Measurements from ENCODE around the gene PPIL4.

Gene PPIL4

DNA sequence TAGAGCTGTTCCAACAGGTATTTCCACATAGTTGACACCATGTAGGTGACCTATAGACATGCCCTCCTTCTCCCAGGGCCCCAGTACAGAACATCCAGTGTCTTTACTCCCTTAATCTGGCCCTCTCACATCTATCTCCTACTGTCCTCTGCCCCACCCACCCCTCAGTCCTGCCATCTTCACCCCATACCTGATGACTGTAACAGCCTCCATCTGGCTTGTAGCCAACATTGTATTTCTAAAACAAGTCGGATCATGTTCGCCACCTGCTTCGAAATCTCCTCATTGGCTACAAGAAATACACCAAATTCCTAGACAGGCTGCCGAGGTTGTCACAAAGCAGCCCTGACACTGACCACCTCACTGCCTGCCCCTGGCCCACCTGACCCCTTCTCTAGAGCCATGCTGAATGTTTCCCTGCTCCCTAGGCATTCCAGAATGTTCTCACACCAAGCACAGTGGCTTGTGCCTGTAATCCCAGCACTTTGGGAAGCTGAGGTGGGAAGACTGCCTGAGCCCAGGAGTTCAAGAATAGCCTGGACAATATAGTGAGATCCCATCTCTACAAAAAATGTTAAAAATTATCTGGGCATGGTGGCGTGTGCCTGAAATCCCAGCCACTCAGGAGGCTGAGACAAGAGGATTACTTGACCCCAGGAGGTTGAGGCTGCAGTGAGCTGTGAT is 67.1 kb downstream of the PPIL4 start:
- H3K36me3 ChIP-seq (ENCODE audit: insufficient read depth, low read depth, low read length): no peaks in the 10 kb centered on the region
- H3K4me1 ChIP-seq (ENCODE audit: insufficient read depth, low read length): no peaks in the 10 kb centered on the region
- no peak overlapping the region for H3K27ac ChIP-seq (ENCODE audit: low read length)
- no peaks in the 10 kb centered on the region for H3K9me3 ChIP-seq (ENCODE audit: insufficient read depth, low read depth, low read length)
- H3K27me3 ChIP-seq (ENCODE audit: insufficient read depth, low read length): no peaks in the 10 kb centered on the region
- no peak overlapping the region for H3K4me3 ChIP-seq (ENCODE audit: low read length)
- no peak overlapping the region for H3K9ac ChIP-seq (ENCODE audit: low read depth, low read length)

DNA sequence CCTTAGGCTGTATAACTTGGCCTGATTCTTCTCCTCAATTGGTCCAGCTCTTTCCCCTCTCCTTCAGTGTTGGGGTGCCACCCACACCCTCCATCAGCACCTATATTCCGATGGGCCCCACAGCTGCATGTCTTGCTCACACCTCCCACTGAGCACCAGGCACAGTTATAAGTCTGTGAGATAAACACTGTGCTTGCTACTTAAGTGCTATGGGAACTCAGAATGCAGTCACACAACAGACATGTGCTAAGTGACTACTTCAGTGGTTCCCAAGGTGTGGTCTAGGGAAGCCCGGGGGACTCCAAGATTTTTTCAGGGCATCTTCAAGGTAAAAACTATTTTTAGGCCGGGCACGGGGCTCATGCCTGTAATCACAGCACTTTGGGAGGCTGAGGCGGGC is 68.3 kb downstream of the PPIL4 start:
- H3K27ac ChIP-seq (ENCODE audit: low read length): no peak overlapping the region
- H3K4me1 ChIP-seq (ENCODE audit: insufficient read depth, low read length): no peaks in the 10 kb centered on the region; the same call in 1 of the 2 replicates
- no peak overlapping the region for H3K4me3 ChIP-seq (ENCODE audit: low read length)
- no peaks in the 10 kb centered on the region for H3K9me3 ChIP-seq (ENCODE audit: insufficient read depth, low read depth, low read length)
- no peaks in the 10 kb centered on the region for H3K36me3 ChIP-seq (ENCODE audit: insufficient read depth, low read depth, low read length)
- H3K9ac ChIP-seq (ENCODE audit: low read depth, low read length): no peak overlapping the region
- no peaks in the 10 kb centered on the region for H3K27me3 ChIP-seq (ENCODE audit: insufficient read depth, low read length)

DNA sequence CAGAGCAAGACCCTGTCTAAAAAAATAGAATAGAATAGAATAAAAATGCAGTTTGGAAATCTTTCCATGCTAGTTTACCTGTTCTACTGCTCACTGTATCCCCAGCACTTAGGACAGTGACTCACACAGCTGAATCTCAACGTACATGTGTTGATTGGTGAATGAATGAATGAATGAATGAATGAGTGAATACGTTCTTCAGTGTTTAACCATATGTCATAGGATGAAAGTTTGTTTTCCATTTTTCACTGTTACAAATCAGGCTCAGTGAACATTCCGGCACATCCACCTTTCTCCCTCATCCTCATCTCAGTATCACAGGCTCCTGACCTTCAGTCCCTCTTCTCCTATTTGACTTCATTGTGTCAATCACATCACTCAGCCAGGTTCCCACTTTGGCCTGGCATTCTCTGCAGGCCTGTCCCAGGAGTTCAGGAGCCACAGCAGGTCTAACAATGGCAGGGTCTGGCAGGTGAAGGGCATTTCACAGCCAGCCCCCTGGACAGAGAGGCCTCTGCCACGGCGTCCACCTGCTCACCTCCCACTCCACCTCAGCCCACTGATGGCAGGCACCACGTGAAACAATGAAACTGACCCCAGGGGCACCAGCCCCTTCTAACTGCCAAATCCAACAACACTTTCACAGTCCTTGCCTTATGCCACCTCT is 68.9 kb downstream of the PPIL4 start:
- H3K4me1 ChIP-seq (ENCODE audit: insufficient read depth, low read length): no peaks in the 10 kb centered on the region; the same call in 1 of the 2 replicates
- H3K27ac ChIP-seq (ENCODE audit: low read length): no peak overlapping the region
- no peak overlapping the region for H3K4me3 ChIP-seq (ENCODE audit: low read length)
- no peak overlapping the region for H3K9ac ChIP-seq (ENCODE audit: low read depth, low read length)
- no peaks in the 10 kb centered on the region for H3K9me3 ChIP-seq (ENCODE audit: insufficient read depth, low read depth, low read length)
- H3K27me3 ChIP-seq (ENCODE audit: insufficient read depth, low read length): no peaks in the 10 kb centered on the region
- no peaks in the 10 kb centered on the region for H3K36me3 ChIP-seq (ENCODE audit: insufficient read depth, low read depth, low read length)

DNA sequence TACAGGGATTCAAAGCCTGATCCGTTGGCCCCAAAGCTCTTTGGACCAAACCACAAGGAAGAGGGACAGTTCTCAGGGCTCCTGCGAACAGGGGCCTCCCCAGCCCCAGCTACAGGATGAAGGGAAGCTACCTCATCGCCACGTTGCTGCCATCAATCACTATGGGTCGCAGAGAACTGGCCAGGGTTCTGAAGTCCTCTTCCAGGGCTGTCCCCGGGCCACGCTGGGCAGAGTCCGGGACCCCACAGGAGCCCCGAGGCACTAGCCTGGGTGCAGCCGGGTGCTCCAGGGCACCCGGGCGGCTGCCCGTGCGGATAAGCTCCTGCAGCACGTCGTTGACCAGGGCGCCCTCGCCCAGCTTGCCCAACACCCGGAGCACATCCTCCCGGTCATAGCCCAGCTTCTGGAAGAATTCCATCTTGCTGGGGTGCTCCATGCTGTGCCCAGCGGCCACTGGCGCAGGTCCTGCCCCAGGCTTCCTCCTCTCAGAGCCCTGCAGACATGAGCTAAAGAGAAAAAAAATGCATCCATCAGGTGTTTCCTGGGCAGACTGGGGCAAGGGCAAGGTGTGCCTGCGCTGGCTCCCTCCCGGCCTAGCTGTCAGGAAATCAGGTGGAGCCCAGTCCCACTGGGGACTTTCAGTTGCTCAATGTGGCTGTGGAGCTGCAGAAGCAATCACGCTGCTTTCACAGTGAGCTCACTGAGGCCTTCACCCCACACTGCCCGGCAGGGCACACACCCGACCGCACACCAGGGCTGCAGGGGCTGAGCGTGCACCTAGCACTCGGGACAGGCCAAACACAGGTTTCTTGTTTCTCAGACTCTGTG is 71.5 kb downstream of the PPIL4 start:
- H3K27ac ChIP-seq (ENCODE audit: low read length): no peak overlapping the region
- H3K27me3 ChIP-seq (ENCODE audit: insufficient read depth, low read length): no peaks in the 10 kb centered on the region
- no peaks in the 10 kb centered on the region for H3K36me3 ChIP-seq (ENCODE audit: insufficient read depth, low read depth, low read length)
- H3K9me3 ChIP-seq (ENCODE audit: insufficient read depth, low read depth, low read length): no peaks in the 10 kb centered on the region
- no peak overlapping the region for H3K4me3 ChIP-seq (ENCODE audit: low read length)
- H3K4me1 ChIP-seq (ENCODE audit: insufficient read depth, low read length): no peaks in the 10 kb centered on the region; the same call in 1 of the 2 replicates
- no peak overlapping the region for H3K9ac ChIP-seq (ENCODE audit: low read depth, low read length)

DNA sequence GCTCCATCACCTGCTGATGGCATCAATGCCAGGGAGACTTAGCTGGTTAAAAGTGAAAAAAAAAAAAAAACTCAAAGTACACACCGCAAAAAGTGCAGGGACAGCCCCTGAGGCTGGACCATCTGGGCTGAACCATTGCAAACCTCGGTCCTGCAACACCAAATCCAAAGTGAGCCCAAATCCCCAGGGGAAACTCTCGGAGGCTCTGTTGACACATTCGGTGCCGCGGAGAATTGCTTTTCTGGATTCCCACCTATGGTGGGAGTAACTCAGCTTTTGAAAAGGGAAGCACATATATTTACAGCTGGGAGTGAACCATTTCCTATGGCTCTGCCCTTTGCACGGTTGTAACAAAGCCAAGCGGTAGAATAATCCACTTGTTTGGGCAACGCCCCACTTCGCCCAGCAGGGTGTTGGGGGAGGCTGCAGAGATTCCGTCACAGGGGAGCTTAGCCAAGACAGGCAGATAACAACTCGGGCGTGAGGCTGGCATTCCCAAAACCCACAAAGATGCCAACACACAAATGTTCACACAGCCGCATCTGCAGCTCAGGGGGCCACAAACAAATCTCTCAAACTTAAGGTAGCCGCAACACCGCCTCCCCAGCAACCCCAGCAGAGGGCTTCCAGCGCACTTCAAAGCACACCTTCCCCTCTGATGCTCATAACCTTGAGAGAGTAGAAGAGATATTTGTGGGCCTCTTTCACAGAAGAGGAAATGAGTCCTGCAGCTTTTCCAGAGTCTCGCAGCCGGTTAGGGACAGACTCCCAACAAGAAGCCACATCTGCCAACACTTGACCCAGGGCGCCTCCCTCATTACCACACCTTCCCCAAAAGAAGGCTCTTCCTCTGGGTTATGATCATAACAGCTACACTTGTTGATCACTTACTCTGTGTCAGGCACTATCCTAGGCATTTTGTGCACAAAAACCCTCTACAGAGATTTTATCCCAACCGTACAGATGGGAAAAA is 72.5 kb downstream of the PPIL4 start:
- H3K36me3 ChIP-seq (ENCODE audit: insufficient read depth, low read depth, low read length): no peaks in the 10 kb centered on the region
- H3K27me3 ChIP-seq (ENCODE audit: insufficient read depth, low read length): no peaks in the 10 kb centered on the region
- H3K4me1 ChIP-seq (ENCODE audit: insufficient read depth, low read length): no peaks in the 10 kb centered on the region; the same call in 1 of the 2 replicates
- no peaks in the 10 kb centered on the region for H3K9me3 ChIP-seq (ENCODE audit: insufficient read depth, low read depth, low read length)
- H3K27ac ChIP-seq (ENCODE audit: low read length): no peak overlapping the region
- no peak overlapping the region for H3K9ac ChIP-seq (ENCODE audit: low read depth, low read length)
- H3K4me3 ChIP-seq (ENCODE audit: low read length): no peak overlapping the region

DNA sequence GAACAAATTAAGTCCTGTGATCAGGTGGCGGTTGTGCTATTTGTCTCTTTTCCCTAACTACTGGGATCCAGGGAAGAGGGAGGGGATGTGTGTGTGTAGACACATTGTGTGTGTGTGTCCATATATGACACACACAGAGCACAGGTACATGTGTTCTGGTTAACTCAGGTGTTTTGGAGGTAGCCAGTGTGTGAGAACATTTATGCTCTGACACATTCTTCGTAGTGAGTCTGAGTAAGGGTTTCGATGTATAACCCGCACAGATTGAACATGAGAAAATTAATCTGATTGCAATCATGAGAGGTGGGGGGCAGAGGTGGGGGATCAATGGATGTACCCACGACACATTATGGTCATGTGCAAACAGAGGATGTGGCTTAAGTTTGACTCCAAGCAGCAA is 73.6 kb downstream of the PPIL4 start:
- Histone ChIP-seq H3K36me3 (ENCODE audit: insufficient read depth, low read depth, low read length) (no peaks in the 10 kb centered on the region), H3K9me3 (ENCODE audit: insufficient read depth, low read depth, low read length) (no peaks in the 10 kb centered on the region), H3K27ac (ENCODE audit: low read length) (no peak overlapping the region), H3K9ac (ENCODE audit: low read depth, low read length) (no peak overlapping the region), H3K4me1 (ENCODE audit: insufficient read depth, low read length) (no peaks in the 10 kb centered on the region; the same call in 1 of the 2 replicates), H3K4me3 (ENCODE audit: low read length) (no peak overlapping the region), H3K27me3 (ENCODE audit: insufficient read depth, low read length) (no peaks in the 10 kb centered on the region)

DNA sequence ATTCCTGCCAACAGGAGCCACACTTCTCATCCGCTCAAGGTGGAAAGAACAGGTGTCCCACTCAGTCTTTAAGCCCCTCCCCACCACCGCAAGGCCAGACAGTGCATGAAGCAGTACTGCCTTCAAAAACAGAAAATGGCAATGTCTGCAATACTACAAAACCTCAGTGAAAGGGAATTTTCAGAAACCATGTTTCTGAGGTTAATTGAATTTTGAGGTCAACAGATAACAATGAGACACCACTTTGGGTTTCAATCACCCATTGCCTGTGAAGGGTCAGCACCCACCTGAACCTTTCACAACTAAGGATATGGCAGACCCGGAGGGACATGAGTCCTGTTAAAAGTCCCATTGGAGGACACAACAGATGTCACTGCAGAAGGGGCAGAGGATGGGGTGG is 74.0 kb downstream of the PPIL4 start:
- no peak overlapping the region for H3K4me3 ChIP-seq (ENCODE audit: low read length)
- H3K9me3 ChIP-seq (ENCODE audit: insufficient read depth, low read depth, low read length): no peaks in the 10 kb centered on the region
- no peaks in the 10 kb centered on the region; the same call in 1 of the 2 replicates for H3K4me1 ChIP-seq (ENCODE audit: insufficient read depth, low read length)
- no peaks in the 10 kb centered on the region for H3K36me3 ChIP-seq (ENCODE audit: insufficient read depth, low read depth, low read length)
- no peaks in the 10 kb centered on the region for H3K27me3 ChIP-seq (ENCODE audit: insufficient read depth, low read length)
- no peak overlapping the region for H3K27ac ChIP-seq (ENCODE audit: low read length)
- no peak overlapping the region for H3K9ac ChIP-seq (ENCODE audit: low read depth, low read length)

DNA sequence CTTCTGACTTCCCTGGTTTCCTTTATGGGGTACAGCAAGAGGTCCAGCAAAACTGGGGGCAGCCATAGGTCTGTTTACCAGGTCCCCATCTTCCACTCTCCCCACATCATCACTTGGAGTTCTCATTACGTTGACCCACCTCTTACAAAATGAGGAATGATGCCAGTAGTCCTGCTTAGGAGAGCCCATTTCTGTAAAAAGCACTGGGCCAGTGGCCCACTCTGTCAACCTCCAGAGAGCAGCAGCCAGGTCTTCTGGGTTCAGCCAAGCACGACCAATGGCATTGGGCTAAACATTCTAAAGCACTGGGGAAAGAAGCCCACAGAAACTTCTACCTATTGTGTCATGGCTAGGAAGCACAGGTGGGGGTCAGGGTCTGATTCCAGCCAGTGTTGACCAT is 74.9 kb downstream of the PPIL4 start:
- H3K27me3 ChIP-seq (ENCODE audit: insufficient read depth, low read length): no peaks in the 10 kb centered on the region
- no peak overlapping the region for H3K9ac ChIP-seq (ENCODE audit: low read depth, low read length)
- H3K4me1 ChIP-seq (ENCODE audit: insufficient read depth, low read length): no peaks in the 10 kb centered on the region; the same call in 1 of the 2 replicates
- H3K4me3 ChIP-seq (ENCODE audit: low read length): no peak overlapping the region
- no peaks in the 10 kb centered on the region for H3K9me3 ChIP-seq (ENCODE audit: insufficient read depth, low read depth, low read length)
- H3K36me3 ChIP-seq (ENCODE audit: insufficient read depth, low read depth, low read length): no peaks in the 10 kb centered on the region
- H3K27ac ChIP-seq (ENCODE audit: low read length): no peak overlapping the region

DNA sequence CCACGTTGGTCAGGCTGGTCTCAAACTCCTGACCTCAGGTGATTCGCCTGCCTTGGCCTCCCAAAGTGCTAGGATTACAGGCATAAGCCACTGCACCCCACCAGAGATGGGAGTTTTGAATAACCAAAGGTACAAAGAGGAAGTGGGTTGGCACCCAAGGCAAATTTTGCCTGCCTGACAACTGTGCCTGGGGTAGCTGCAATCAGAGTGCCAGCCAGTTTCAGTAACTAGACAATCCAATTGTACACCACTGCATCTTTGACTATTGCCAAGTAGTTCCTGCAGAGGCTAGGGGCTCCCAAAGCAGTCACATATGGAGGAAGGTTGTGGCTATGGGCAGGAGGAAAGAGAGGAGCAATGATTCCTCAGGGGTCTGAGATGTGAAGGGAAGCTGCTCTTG is 77.7 kb downstream of the PPIL4 start:
- Histone ChIP-seq H3K4me3 (ENCODE audit: low read length) (no peak overlapping the region), H3K36me3 (ENCODE audit: insufficient read depth, low read depth, low read length) (no peaks in the 10 kb centered on the region), H3K27me3 (ENCODE audit: insufficient read depth, low read length) (no peaks in the 10 kb centered on the region), H3K4me1 (ENCODE audit: insufficient read depth, low read length) (no peaks in the 10 kb centered on the region; the same call in 1 of the 2 replicates), H3K9me3 (ENCODE audit: insufficient read depth, low read depth, low read length) (no peaks in the 10 kb centered on the region), H3K9ac (ENCODE audit: low read depth, low read length) (no peak overlapping the region), H3K27ac (ENCODE audit: low read length) (no peak overlapping the region)

DNA sequence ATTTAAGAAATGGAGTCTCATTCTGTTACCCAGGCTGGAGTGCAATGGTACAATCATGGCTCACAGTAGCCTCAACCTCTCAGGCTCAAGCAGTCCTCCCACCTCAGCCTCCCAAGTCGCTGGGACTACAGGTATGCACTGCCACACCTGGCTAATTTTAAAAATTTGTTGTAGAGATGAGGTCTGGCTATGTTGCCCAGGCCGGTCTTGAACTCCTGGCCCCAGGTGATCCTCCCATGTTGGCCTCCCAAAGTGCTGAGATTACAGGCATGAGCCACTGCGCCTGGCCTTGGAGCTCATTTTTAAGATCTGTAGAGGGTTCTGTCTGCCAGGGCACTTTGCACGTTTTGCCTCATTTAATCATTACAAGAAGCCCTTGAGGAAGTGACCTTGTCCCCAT is 78.6 kb downstream of the PPIL4 start:
- Histone ChIP-seq H3K36me3 (ENCODE audit: insufficient read depth, low read depth, low read length) (no peaks in the 10 kb centered on the region), H3K27me3 (ENCODE audit: insufficient read depth, low read length) (no peaks in the 10 kb centered on the region), H3K4me3 (ENCODE audit: low read length) (no peak overlapping the region), H3K4me1 (ENCODE audit: insufficient read depth, low read length) (no peaks in the 10 kb centered on the region), H3K9me3 (ENCODE audit: insufficient read depth, low read depth, low read length) (no peaks in the 10 kb centered on the region), H3K27ac (ENCODE audit: low read length) (no peak overlapping the region), H3K9ac (ENCODE audit: low read depth, low read length) (no peak overlapping the region)

DNA sequence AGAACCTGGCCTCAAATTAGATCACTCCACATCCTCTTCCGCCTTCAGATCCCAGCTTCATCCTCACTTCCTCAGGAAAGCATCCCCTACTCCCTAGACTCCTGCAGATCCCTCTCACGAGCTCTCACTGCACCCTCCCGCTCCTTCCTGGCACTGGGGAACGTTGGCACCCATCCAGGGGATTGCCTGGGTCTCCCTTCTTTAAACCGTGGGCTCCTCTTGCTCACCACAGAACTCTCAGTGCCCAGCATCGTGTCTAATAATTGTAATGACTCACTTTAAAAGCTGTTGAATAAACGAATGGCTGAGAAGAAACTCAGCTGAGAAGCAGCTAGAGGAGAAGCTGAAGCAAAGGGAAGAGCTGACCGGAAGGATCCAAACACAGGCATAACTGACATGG is 81.4 kb downstream of the PPIL4 start:
- H3K9me3 ChIP-seq (ENCODE audit: insufficient read depth, low read depth, low read length): no peaks in the 10 kb centered on the region
- no peaks in the 10 kb centered on the region for H3K4me1 ChIP-seq (ENCODE audit: insufficient read depth, low read length)
- no peaks in the 10 kb centered on the region; the same call in 1 of the 2 replicates for H3K27me3 ChIP-seq (ENCODE audit: insufficient read depth, low read length)
- no peak overlapping the region for H3K4me3 ChIP-seq (ENCODE audit: low read length)
- H3K9ac ChIP-seq (ENCODE audit: low read depth, low read length): no peak overlapping the region
- H3K36me3 ChIP-seq (ENCODE audit: insufficient read depth, low read depth, low read length): no peaks in the 10 kb centered on the region
- H3K27ac ChIP-seq (ENCODE audit: low read length): no peak overlapping the region
